ENCODE data around the gene OR4C11.

GRCh38 chr11:55571828-55572227, 35.6 kb downstream of the OR4C11 start, which contains the start of gene OR4C16:
- TF ChIP-seq CTCF (IDR thresholded peaks at IDR 0.05): no peak
- TF ChIP-seq POLR2A (IDR thresholded peaks at IDR 0.05): no peak
